HG03039 (cell line): Measurements from ENCODE around the gene GPR141.
"Not testable (repeated sequence)": the region's sequence is repeated elsewhere in the genome, so short reads cannot be mapped to it uniquely, and the experiment has no call there.

ENCODE experiments used
- ATAC-seq: cut with Tn5 transposase; IDR thresholded peaks from one replicate; pipeline ENCODE4 v1.9.1; 2021; ENCODE audit warnings: mild to moderate bottlenecking, moderate library complexity; ENCODE audit not compliant: unreplicated experiment

GPR141 gene

GRCh38 chr7:37686556-37687345 lies 3.2 kb downstream of the GPR141 start:
- ATAC-seq = no peak

- no peak for ATAC-seq
Measured at GRCh38 chr7:37690206-37690605, 6.6 kb downstream of the GPR141 start.

- ATAC-seq = no peak
Measured at GRCh38 chr7:37694208-37695094, 10.9 kb downstream of the GPR141 start.

- ATAC-seq = no peak
Measured at GRCh38 chr7:37698276-37698675, 14.7 kb downstream of the GPR141 start.

- no peak for ATAC-seq
Measured at GRCh38 chr7:37698782-37699181, 15.2 kb downstream of the GPR141 start.

- no peak for ATAC-seq
Measured at GRCh38 chr7:37701769-37702168, 18.2 kb downstream of the GPR141 start.

- no peak for ATAC-seq
Measured at GRCh38 chr7:37703361-37703760, 19.8 kb downstream of the GPR141 start.

- not testable (repeated sequence) for ATAC-seq
Measured at GRCh38 chr7:37704328-37704833, 20.8 kb downstream of the GPR141 start.

- no peak for ATAC-seq
Measured at GRCh38 chr7:37705976-37706375, 22.4 kb downstream of the GPR141 start.

GRCh38 chr7:37706804-37707203 lies 23.2 kb downstream of the GPR141 start:
- no peak for ATAC-seq

GRCh38 chr7:37707754-37708485 lies 24.4 kb downstream of the GPR141 start:
- ATAC-seq = no peak

- peak; percentile 90 for ATAC-seq
Measured at GRCh38 chr7:37709631-37710509, 26.3 kb downstream of the GPR141 start.

- ATAC-seq = no peak
Measured at GRCh38 chr7:37713613-37714012, 30.0 kb downstream of the GPR141 start.

- ATAC-seq = no peak
Measured at GRCh38 chr7:37714606-37715005, 31.0 kb downstream of the GPR141 start.

- no peak for ATAC-seq
Measured at GRCh38 chr7:37718585-37718984, 35.0 kb downstream of the GPR141 start.

- ATAC-seq = peak; percentile 96
Measured at GRCh38 chr7:37719077-37719476, 35.5 kb downstream of the GPR141 start.

GRCh38 chr7:37724732-37725131 lies 41.2 kb downstream of the GPR141 start:
- no peak for ATAC-seq

GRCh38 chr7:37726016-37726415 lies 42.5 kb downstream of the GPR141 start:
- no peak for ATAC-seq

- ATAC-seq = peak; percentile 55
Measured at GRCh38 chr7:37728747-37729146, 45.2 kb downstream of the GPR141 start.

GRCh38 chr7:37729181-37729580 lies 45.6 kb downstream of the GPR141 start:
- peak; percentile 7 for ATAC-seq
